T-helper 9 cell (primary cell): ENCODE measurements around the gene PEPD.

ENCODE experiments used
- DNase-seq: peaks from one replicate; pipeline ENCODE4 v3.0.0-alpha.2; 2020

The PEPD gene

DNA sequence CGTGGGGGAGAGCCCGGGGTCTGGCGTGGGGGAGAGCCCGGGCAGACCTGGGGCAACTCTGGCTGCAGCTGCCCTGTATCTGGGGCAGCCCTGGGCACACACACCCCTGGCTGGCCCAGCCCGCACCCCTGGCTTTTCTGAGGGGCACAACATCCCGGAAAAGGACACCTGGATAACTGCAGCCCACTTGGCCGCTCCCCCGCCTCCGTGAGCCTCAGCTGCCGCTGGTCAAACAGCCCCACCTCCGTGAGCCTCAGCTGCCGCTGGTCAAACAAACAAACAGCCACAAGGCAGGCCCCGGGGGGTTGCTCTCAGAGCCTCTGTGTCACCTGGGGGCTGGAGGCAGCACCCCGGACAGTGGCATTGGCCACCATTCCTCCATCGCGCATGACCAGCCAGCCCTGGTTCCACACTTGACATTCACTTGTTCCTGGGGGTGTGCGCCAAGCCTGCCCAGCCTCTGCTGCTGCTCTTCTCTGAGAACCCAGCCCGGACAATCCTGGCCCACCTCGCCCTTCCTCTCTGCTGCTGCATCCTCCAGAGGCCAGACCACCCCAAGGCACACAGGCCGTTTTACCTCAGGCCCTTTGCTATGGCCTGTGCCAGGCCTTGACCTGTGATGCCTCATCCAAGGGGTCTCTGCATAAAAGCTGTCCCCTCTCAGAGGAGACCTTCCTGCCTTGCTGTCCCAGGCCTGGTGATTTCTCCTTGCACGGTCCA is 128.1 kb downstream of the PEPD start:
- no peak for DNase-seq

DNA sequence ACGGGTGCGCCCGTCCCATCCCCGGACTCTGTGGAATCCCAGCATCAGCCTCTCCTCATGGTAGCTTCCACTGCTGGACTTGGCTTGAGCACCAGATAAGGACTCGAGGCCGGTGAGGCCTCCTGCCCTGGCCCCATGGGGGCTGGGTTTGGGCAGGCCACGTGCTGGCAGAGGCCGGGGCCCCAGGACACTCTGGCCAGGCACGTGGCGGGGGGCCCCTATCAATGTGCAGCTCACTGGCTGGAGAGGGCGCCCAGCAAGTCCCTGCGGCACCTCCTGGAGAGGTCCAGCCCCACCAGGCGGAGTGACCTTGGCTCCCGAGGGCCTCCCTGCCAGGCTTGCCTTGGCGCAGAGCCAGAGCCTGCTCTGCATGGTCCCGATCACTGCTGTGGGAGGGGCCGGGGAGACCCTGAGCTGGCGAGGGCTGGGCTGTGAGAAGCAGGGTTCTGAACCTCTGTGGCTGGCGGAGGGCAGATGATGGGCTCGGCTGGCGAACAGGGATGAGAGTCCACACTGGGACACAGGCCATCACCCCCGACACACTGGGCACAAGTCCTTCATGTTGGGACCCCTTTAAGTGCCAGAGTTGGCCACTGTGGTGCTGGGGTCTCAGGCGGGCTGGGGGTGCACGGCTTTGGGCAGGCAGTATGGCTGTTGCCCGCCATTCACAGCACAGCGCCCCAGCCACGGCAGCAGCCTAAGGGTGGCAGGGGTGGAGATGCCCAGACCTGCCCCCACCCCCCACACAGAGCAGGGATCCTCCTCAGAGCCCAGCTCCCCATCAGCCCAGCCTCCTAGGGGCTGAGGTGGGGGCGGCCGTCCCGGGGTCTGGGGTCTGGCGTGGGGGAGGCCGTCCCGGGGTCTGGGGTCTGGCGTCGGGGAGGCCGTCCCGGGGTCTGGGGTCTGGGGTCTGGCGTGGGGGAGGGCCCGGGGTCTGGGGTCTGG is 129.0 kb downstream of the PEPD start:
- no peak for DNase-seq

DNA sequence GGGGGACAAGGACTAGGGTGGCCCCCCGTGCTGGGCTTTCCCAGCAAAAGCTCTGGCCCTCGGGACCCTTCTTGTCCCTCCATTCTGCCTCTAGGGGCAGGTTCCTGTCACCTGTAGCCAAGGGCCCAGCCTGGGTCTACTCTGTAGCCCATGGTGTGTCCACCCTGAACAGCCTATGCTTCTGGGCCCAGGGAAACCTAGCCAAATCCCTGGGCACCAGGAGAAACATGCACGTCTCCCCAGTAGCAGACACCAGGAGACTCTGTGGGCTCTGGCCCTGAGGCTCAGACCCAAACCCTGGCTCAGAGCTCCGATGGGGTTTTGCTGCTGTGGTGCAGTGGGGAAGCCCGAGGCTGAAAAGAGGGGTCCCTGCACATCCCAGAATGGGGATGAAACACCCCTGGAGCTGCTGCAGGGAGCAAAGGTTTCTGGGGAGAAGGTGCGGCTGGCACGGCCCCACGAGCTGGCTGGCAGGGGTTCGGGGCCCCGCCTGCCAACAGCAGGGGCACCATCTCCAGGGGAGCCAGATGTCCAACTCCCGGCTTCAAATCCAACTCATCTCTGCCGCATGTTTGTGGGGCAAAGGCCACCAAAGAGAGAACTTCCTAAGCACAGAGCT is 129.9 kb downstream of the PEPD start:
- no peak for DNase-seq

DNA sequence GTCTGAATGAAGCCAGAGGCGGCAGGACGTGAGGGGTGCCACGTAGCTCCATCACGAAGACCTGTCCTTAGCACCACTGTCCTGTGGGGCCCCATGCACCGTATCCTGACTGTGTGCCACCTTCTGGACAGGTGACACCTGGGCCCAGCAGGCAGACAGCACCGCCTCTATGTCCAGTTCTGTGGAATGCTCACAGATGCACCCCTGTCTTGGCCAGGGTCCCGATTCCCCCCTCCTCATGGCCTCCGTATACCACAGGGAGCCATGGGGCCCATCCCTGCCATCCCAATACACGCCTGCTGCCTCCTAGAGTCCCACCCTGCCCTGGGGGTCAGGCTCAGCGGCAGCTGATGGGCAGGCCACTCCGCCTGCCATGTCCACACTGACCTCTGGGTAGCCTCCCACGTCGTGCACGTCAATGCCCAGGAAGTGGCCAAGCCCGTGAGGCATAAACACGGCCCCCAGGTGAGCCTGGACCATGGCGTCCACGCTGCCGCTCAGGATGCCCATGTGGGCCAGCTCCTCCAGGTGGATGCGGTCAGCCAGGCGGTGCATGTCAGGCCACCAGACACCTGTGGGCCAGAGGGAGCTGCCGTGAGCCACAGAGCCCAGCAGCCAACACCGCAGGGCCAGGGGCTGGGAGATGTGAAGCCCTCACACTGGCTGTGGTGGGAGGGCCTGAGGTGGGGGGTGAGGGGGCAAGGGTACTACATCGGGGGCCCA is 130.5 kb downstream of the PEPD start:
- DNase-seq, result no peak

DNA sequence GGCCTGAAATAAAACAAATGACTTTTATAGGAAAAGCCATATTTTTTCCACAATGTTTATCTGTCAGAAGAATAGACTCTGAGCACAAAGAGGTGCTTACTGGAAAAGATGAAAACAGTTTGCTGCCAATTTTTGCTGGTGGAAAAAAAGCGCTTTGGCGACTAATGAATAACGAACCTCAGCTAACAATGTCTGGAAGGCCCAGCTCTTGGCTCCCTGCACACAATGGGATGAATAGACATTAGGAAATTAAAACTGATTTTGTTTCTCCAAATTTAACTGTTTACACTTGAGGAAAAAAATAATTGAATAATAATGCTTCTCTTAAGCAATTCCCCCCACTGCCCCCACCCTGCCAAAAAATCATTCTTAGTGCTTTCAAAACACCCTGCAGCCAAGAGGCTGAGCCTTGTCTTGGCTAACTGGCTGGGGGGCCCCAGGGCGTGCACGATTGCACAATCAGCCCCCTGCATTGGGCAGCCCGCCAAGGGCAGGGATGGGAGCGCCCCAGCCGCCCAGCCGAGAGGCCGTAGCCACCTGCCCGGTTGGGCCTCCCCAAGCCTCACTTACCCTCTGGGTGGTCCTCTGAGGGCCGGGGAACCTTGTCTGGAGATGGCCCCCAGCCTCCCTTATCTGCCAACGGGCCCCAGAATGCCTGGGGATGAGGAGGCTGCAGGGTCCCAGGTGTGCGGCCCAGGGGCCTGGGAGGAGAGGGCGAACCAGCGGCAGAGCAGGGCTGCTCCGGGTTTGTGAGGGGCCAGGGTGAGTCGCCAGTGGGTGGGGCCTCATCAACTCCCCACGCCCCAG is 131.3 kb downstream of the PEPD start:
- no peak for DNase-seq

DNA sequence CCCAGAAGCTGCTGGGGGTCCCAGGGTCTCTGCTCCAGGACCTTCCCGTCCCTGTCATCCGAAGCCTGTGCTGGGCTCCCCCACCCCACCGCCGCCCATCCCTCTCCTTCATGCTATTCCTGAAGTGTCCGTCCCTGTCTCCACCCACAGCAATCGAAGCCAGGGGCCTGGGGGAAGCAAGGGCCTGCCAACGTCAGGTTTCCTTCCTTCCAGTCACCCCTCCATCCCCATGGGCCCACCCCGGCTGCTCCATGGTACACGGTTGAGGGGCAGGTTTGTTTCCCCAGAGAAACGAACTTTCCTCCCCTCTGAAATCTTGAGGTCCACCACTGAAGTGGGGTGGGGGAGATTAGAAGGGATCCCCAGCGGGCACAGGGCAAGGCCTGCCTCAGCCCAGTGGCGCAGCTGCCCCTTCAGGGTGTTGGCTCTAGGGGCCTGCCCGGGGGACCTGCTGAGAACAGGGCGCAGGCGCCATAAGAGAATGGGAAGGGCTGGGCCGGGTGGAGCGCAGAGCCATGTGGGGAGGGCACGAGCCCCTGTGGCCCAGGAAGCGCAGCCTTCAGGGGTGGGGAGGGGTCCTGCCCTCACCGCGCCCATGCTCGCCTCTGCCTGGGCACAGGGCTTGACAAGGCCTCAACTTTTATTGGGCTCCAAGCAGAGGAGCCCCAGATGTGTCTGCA is 132.0 kb downstream of the PEPD start:
- DNase-seq, result no peak

DNA sequence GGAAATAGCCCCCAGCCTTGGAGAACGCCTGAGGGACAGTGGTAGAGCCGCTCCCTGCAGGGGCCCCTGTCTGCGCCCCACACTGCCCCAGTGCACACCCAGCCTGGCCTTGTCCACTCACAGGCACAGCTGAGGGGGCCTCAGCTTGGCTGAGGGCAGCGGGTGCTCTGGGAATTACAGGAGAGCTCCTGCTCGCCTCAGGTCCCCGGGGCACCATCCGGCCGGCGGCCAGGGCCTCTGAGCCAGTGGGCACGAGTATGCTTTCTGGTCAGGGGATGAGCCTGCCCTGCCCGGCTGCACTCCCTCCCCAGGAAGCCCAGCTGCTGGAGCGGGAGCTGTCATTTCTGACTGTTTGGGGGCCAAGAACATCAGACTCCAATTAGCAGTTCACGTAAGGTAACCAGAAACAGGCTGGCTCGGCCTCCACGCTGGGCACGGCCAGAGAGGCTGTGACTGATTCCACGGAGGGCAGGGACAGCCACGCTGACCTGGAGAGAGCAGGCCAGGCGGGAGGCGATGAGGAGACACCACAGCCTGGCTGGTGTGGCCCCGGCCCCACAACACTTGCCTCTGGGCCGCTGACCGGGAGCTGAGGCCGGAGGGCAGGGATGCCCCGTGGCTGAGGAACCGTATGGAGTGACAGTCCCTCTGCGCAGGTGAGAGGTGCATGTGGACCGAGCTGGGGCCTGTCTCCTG is 132.7 kb downstream of the PEPD start:
- DNase-seq, result no peak

DNA sequence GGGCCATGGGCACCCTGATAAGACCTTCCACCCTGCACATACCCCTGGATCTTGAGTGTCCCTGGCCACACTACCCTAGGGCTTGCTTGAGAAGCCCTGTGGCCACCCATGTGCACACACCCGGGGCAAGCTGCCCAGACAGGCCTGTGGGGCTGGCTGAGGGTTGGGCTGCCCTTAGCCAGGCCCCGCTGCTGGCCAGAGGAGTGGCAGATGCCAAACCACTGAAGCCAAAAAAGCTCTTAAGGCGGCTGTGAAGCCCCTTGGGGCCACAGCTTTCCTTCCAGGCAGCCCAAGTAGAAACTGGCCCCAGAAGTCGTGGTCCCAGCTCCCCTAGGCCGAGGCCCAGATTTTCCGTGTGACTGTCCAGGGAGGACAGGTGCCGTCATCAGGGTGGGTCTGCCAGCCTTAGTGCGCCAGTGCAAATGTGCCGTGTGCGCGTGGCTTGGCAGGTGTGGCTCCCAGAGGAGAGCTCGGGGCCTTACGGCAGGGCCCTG is 133.3 kb downstream of the PEPD start:
- no peak for DNase-seq

DNA sequence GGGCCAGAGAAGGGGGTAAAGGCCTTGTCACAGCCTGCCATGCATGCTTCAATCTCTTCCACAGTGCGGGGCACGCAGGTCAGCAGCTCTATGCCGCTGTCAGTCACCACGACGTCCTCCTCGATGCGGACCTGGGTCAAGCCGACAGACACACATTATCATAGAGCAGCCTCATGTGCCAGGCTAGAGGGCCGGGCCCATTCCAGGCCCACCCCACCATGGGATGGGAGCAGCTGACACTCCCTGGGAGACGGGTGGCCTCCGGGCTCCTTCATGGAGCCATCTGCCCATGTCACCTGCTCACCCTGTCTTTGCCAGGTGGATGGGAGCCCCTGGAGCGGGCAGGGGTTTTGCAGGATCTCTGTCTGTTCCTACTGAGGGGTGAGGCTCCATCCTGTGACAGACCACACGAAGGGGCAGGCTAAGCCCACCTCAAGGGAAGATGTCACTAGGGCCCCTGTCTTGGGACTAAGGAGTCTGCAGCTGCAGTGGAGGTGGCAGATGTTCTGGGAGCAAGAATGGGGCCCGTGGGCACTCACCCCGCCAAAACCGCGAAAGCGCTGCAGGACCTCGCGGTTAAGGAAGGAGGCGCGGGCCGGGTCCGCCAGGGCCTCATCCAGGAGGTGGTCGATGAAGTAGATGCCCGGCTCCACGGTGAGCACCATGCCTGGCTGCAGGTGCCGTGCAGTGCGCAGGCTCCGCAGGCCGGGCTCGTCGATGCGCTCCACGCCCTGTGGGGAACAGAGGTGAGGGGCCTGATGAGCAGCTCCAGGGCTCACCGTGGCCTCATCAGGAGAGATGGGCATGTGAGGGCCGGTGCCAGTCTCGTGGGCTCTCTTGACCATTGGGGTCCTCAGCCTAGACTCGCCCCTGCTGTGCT is 134.0 kb downstream of the PEPD start:
- no peak for DNase-seq

DNA sequence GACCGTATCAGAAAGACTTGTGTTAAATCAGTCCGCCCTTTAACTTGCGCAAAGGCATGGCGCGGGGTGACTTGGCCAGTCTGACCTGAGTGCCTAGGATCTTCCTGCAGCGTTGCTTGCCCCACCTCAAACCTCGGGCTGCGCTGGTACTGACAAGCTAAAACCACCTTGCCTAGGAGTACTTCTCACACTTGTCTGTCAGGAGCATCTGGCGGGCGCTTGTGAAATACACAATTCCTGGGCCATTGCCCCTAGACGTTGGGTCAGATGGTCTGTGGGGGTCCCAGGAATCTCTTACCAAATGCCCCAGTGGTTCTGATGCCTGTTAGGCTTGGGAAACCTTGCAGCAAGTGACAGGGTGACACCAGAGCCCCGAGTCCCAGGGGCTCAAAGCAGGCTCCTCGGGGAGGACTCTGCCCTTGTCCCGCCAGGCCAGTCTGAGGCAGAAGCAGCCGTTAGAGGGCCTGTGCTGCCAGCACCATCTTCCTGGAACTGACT is 135.2 kb downstream of the PEPD start:
- no peak for DNase-seq

DNA sequence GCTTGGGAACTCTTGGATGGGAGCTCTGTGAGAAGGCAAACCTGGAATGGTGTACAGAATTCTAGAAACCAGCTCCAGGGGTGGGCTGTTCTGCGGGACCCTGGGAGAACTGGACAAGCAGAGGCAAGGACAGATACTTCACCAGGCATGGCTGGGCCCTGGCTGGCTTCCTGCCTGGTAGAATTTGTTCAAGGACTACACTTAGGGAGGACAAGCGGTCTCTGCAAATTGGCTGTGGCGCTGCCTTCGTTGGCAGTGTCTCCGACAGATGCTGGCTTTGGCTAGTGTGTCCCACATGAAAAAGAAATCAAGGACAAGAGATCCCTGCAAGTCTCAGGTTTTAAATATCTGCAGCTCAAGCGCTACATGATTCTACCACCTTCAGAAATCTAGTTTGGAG is 135.6 kb downstream of the PEPD start:
- DNase-seq, result no peak

DNA sequence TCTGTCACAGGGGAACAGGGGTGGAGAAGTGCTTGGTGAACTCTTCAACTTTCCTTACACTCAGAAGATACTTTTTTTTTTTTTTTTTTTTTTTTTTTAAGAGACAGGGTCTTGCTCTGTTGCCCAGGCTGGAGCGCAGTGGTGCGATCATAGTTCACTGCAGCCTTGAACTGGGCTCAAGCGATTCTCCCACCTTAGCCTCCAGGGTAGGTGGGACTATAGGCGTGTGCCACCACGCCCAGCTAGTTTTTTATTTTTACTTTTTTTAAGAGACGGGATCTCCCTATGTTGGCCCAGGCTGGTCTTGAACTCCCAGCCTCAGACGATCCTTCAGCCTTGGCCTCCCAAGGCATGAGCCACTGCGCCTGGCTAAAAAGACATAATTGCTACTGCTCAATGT is 136.6 kb downstream of the PEPD start:
- DNase-seq, result no peak

DNA sequence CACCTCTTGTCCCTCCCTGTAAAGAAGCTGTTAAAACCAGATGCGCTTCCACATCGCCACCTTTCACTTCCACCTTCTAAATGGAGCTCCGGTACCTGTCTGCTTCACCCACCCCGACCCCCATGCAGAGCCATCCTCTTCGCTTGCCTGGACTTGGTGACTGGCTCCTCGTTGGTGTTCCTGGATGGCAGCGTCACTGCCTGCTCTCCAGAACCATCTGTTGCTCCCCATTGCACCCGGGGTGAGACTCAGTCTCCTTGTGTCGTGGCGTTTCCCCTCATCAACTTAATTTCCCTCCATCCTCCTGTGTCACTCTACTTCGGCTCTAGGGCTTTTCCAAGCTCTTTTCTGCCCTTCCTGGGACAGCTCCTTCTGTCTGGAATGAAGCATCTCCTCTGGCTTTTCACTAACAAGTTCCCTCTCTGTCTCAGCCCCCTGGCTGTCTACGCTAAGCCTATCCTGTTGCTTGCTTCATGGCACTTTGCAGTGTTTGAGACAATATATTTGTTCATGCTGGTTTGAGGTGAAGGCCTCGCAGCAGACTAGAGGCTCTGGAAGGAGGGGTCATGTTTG is 137.8 kb downstream of the PEPD start:
- DNase-seq, result no peak

DNA sequence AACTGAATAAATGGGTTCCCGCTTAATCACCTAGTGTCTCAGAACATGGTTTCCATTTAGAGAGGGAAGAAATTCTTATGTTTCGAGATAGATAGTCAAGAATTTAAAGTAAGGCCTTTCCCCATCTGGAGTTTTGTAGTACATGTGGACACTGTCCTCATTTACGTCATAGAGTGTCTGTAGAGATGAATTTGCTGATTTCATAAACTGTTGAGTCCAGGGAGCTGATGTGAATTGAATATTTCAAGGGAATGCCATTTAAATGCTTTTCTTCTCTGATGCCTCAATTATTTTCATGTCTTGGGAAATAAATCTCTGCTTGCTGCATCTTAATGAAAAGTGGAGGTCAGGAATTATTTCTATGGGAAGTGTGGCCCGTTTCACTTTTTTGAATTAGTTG is 138.6 kb downstream of the PEPD start:
- DNase-seq, result no peak

DNA sequence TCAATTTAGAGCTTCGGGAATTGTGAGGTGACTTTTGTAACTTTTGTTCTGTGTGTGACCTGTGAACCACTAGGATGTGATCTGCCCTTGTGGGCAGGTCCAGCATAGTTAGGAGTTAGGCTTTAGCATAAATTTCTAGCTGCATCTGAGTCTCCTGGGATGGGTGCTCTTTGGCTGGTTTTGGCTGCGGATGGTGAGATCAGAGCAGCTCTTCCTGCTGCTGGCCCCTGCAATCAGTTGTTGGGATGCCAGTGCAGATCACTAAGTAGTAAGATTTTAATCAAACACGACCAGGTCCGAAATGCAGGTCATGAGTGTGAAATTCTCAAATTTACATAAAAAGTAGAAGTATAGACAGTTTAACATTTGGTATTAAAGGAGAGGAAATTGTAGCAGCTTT is 139.6 kb downstream of the PEPD start:
- no peak for DNase-seq

DNA sequence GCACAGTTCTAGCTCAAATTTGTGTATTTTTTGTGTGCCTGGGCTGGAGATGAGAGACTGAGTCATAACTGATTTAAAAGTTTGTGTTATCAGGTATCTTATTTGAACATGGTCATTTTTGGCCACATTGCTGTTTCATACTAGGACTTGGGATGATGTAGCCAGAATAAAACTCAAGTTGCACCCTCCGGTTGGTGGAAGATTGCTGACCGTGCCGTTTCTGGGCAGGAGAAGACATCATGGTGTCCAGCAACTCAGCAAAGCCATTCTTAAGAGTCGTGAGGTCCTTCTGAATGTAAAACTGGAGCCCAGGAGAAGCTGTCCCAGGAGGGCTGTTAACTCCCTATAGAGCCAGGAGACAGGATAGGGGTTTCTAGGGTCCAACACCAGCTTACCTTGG is 140.5 kb downstream of the PEPD start:
- no peak for DNase-seq

DNA sequence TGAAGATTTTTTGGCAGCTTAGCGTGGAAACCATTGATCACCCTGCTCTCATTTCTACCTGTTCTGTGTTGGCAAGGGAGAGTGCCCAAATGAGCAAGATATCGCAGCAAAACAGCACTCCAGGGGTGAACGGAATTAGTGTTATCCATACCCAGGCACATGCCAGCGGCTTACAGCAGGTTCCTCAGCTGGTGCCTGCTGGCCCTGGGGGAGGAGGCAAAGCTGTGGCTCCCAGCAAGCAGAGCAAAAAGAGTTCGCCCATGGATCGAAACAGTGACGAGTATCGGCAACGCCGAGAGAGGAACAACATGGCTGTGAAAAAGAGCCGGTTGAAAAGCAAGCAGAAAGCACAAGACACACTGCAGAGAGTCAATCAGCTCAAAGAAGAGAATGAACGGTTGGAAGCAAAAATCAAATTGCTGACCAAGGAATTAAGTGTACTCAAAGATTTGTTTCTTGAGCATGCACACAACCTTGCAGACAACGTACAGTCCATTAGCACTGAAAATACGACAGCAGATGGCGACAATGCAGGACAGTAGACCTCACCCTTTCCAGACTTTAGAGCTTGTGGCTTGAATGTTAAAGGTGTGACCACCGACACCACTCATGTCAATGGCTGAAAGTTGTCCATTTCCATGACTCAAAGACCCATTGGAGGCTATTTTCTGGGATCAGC is 142.3 kb downstream of the PEPD start:
- no peak for DNase-seq
